Activated CD4-positive, alpha-beta T cell treated with anti-CD3 and anti-CD28 coated beads for 36 hours (primary cell): ENCODE results near the gene STX19. TPM values are rescaled to one million over a fixed set of nuclear protein-coding genes. Genes with fewer than 3 reads are reported as not detected.
"Not testable (repeated sequence)": the region's sequence is repeated elsewhere in the genome, so short reads cannot be mapped to it uniquely, and the experiment has no call there.

Source experiments
- ATAC-seq: fragments of 200-7000 bp; cut with Tn5 transposase; one replicate; pipeline ENCODE4 v1.10.0; 2021; ENCODE audit warnings: mild to moderate bottlenecking, moderate library complexity
- CTCF ChIA-PET: fragments of 350-600 bp; sonication (Branson Sonifier 250); formaldehyde crosslinking; loops from one replicate; lab custom pipeline; 2021; ENCODE audit warnings: antibody characterized with exemption; lab: Charles Lee
- POLR2A ChIA-PET: fragments of 350-600 bp; sonication (Branson Sonifier 250); formaldehyde crosslinking; loops from one replicate; lab custom pipeline; 2021; ENCODE audit warnings: antibody characterized with exemption, inconsistent platforms; lab: Charles Lee
- DNase-seq: peaks from one replicate; pipeline ENCODE4 v3.0.0-alpha.2; 2020
- H3K27ac Mint-ChIP-seq: one replicate; pipeline ENCODE4 v1.8.0; 2021; ENCODE audit warnings: mixed read lengths
- H3K27me3 Mint-ChIP-seq: one replicate; pipeline ENCODE4 v1.8.0; 2021; ENCODE audit warnings: mixed read lengths
- H3K36me3 Mint-ChIP-seq: one replicate; pipeline ENCODE4 v1.8.0; 2021; ENCODE audit warnings: low read depth, mixed read lengths
- H3K4me1 Mint-ChIP-seq: one replicate; pipeline ENCODE4 v1.8.0; 2021; ENCODE audit warnings: mixed read lengths
- H3K4me3 Mint-ChIP-seq: one replicate; pipeline ENCODE4 v1.8.0; 2021; ENCODE audit warnings: mild to moderate bottlenecking, moderate library complexity, mixed read lengths
- H3K9me3 Mint-ChIP-seq: one replicate; pipeline ENCODE4 v1.8.0; 2021; ENCODE audit warnings: low read depth, mixed read lengths
- intact Hi-C, 2 experiments: fragments of 100-400 bp; cut with DNase I in 1 of 2; cut with micrococcal nuclease in 1 of 2; formaldehyde crosslinking; loops; one replicate each; pipeline versions ENCODE4 v1.14.2 to v1.15.1; 2022 to 2024; cut with DNase I, micrococcal nuclease
- total RNA-seq, 2 experiments: library from RNA; stranded (reverse); gene quantifications; one replicate each; pipeline ENCODE4 v1.2.3, GENCODE V29; 2021

The STX19 gene
- total RNA-seq, 2 experiments from 2014 or later = not detected

DNA sequence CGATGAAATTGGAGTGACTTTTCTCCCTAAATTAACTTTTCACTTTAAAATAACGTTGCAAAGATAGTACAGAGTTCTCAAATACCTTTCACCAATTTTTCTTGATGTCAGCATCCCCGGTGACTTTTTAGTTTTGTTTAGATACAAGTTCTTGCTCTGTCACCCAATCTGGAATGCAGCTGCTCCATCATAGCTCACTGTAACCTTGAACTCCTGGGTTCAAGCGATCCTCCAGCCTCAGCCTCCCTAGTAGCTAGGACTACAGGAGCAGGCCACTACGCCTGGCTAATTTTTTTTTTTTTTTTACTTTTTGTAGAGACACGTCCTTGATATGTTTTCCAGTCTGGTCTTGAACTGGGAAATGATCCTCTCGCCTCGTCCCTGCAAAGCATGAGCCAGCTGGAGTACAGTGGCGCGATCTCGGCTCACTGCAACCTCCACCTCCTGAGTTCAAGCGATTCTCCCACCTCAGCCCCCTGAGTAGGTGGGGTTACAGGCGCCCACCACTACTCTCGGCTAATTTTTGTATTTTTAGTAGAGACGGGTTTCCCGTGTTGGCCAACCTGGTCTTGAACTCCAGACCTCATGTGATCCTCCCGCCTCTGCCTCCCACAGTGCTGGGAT lies 35.2 kb upstream of the STX19 start:
- Mint-ChIP-seq H3K9me3 (no peaks in the 10 kb centered on the region), H3K36me3 (peaks cover 61% of the 10 kb centered on the region), H3K4me1 (peaks cover 44% of the 10 kb centered on the region), H3K4me3 (peak overlapping the region; percentile 92), H3K27ac (peak overlapping the region; percentile 99), H3K27me3 (no peaks in the 10 kb centered on the region)
- ChIA-PET POLR2A (interaction anchor here (1.7 kb wide), 1 partner anchor 84 kb away, joined by 5 read pairs; the partner anchor contains the start of gene ARL13B), CTCF (interaction anchor here (0.6 to 2.3 kb wide), 6 partner anchors 26 to 90 kb away, joined by 3 to 7 read pairs (median 4); partner anchors contain the start of gene PROS1)
- ATAC-seq (no peak), DNase-seq (no peak)
- intact Hi-C loops = loop anchor here (1.0 kb wide), 2 partner anchors 59 to 83 kb away; partner anchors contain the start of gene ARL13B (in 1 of the 2)

- CTCF ChIA-PET = interaction anchor here (0.6 to 2.3 kb wide), 11 partner anchors 9 to 89 kb away, joined by 3 to 8 read pairs (median 4); partner anchors contain the start of gene PROS1
- peaks cover 60% of the 10 kb centered on the region for H3K36me3 Mint-ChIP-seq
- peak within 1 kb of the TSS; percentile 99 for H3K27ac Mint-ChIP-seq
These were observed 34.4 kb upstream of the STX19 start, which contains the start of the genes DHFR2 and NSUN3 for GRCh38 chr3:94062513-94063404. TSS of gene DHFR2 (minus strand) at chr3:94062916. CDS start at chr3:94061511, 1,405 bp downstream. TSS of gene NSUN3 (plus strand) at chr3:94063061. CDS start at chr3:94063127, 66 bp downstream.

DNA sequence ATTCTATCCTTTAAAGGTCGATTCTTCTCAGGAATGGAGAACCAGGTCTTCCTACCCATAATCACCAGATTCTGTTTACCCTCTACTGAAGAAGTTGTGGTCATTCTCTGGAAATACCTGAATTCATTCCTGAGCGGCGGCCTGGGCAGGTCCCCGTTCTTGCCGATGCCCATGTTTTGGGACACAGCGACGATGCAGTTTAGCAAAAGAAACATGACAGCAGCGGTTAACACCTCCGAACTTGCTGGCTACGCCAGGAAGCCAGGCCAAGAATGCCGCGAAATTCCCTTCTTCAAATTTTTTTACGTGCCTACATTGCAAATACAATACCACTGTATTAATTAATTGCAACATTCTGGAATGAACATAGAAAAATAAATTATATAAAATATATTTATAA lies 32.9 kb upstream of the STX19 start:
- CTCF ChIA-PET = interaction anchor here (1.1 to 1.9 kb wide), 2 partner anchors 9 to 11 kb away, joined by 3 to 7 read pairs; no protein-coding TSS in a partner anchor
- intact Hi-C loops = loop anchor here in 1 of 2 experiments (2.0 kb wide), 1 partner anchor 20 kb away; no protein-coding TSS in a partner anchor
- ATAC-seq (no peak), DNase-seq (no peak)
- H3K4me3 Mint-ChIP-seq = no peak overlapping the region
- H3K27me3 Mint-ChIP-seq = no peaks in the 10 kb centered on the region
- H3K4me1 Mint-ChIP-seq = peaks cover 35% of the 10 kb centered on the region
- H3K27ac Mint-ChIP-seq = no peak overlapping the region
- H3K36me3 Mint-ChIP-seq = peaks cover 50% of the 10 kb centered on the region
- POLR2A ChIA-PET = no interaction called here
- no peaks in the 10 kb centered on the region for H3K9me3 Mint-ChIP-seq

More at GRCh38 chr3:94062513-94063404, 34.4 kb upstream of the STX19 start, which contains the start of the genes DHFR2 and NSUN3:
- peak; percentile 87 for ATAC-seq
- POLR2A ChIA-PET = interaction anchor here (1.0 to 1.7 kb wide), 2 partner anchors 58 to 83 kb away, joined by 5 read pairs; partner anchors contain the start of gene ARL13B
- Mint-ChIP-seq H3K27me3 (no peaks in the 10 kb centered on the region), H3K4me3 (peak within 1 kb of the TSS; percentile 92), H3K9me3 (no peaks in the 10 kb centered on the region), H3K4me1 (peaks cover 43% of the 10 kb centered on the region)
- intact Hi-C loops = loop anchor here (1.0 kb wide), 3 partner anchors 51 to 82 kb away; partner anchors contain the start of gene ARL13B (in 1 of the 2)
- peak; percentile 88 for DNase-seq

- intact Hi-C loops = no loop called here
- H3K9me3 Mint-ChIP-seq = no peaks in the 10 kb centered on the region
- H3K4me3 Mint-ChIP-seq = no peak overlapping the region
- H3K27me3 Mint-ChIP-seq = no peaks in the 10 kb centered on the region
- ChIA-PET POLR2A (no interaction called here), CTCF (interaction anchor here (1.0 to 1.6 kb wide), 4 partner anchors 11 to 19 kb away, joined by 3 to 8 read pairs (median 3); no protein-coding TSS in a partner anchor)
- peaks cover 2% of the 10 kb centered on the region for H3K36me3 Mint-ChIP-seq
- H3K4me1 Mint-ChIP-seq = no peaks in the 10 kb centered on the region
- no peak overlapping the region for H3K27ac Mint-ChIP-seq
- ATAC-seq = no peak
- no peak for DNase-seq
These were observed 22.1 kb upstream of the STX19 start for GRCh38 chr3:94050546-94050945.

DNA sequence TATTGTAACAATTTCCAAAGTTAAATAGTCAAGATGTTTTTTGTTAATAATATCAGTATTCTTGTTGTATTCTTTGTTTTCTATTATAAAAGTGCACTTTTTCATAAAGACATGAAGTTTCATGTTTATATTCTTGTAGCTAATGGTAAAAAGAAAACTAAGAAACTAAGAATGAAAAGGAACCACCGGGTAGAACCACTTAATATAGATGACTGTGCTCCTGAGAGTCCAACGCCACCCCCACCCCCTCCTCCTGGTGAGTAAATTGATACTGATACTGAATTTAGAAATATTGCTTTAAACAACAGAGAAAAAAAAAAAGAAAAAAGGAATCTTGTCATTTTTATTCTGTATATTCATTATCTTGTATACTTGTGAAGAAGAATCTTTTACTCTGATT lies 20.9 kb upstream of the STX19 start:
- CTCF ChIA-PET = no interaction called here
- no peaks in the 10 kb centered on the region for H3K4me1 Mint-ChIP-seq
- H3K9me3 Mint-ChIP-seq = no peaks in the 10 kb centered on the region
- intact Hi-C loops = no loop called here
- H3K27ac Mint-ChIP-seq = no peak overlapping the region
- H3K27me3 Mint-ChIP-seq = no peaks in the 10 kb centered on the region
- no peak overlapping the region for H3K4me3 Mint-ChIP-seq
- POLR2A ChIA-PET = no interaction called here
- H3K36me3 Mint-ChIP-seq = peaks cover 9% of the 10 kb centered on the region
- DNase-seq (peak; percentile 20), ATAC-seq (no peak)

DNA sequence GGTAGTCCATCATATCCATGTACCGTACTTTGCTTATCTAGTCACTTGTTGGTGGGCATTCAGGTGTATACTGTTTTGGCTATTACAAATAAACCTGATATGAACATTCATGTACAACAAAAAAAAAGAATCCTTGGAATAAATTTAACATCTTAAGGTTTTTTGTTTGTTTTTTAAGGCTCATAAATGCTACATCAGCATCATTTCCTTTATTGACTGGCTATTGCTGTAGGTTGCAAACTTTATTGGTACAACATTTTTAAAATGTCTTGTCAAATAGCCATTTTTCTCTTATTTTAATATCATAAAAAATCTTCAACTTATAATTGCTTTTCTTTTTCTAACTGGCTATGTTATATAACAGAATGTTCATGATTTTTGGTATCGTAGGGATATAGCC lies 18.1 kb upstream of the STX19 start:
- CTCF ChIA-PET = no interaction called here
- no peaks in the 10 kb centered on the region for H3K9me3 Mint-ChIP-seq
- DNase-seq (no peak), ATAC-seq (no peak)
- H3K4me1 Mint-ChIP-seq = peaks cover 2% of the 10 kb centered on the region
- intact Hi-C loops = no loop called here
- POLR2A ChIA-PET = no interaction called here
- H3K27me3 Mint-ChIP-seq = no peaks in the 10 kb centered on the region
- no peak overlapping the region for H3K4me3 Mint-ChIP-seq
- no peak overlapping the region for H3K27ac Mint-ChIP-seq
- H3K36me3 Mint-ChIP-seq = peaks cover 18% of the 10 kb centered on the region

DNA sequence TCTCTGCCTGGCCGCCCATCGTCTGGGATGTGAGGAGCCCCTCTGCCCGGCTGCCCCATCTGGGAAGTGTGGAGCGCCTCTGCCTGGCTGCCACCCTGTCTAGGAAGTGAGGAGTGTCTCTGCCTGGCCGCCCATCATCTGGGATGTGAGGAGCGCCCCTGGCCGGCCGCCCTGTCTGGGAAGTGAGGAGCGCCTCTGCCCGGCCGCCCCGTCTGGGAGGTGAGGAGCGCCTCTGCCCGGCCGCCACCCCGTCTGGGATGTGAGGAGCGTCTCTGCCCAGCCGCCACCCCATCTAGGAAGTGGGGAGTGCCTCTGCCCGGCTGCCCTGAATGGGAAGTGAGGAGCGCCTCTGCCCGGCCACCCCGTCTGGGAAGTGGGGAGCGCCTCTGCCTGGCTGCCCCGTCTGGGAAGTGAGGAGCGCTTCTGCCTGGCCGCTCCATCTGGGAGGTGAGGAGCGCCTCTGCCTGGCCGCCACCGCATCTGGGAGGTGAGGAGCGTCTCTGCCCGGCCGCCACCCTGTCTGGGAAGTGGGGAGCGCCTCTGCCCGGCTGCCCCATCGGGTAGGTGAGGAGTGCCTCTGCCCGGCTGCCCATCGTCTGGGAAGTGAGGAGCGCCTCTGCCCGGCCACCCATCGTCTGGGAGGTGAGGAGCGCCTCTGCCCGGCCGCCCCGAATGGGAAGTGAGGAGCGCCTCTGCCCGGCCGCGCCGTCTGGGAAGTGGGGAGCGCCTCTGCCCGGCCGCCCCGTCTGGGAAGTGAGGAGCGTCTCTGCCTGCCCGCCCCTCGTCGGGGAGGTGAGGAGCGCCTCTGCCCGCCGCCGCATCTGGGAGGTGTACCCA lies 15.9 kb upstream of the STX19 start:
- POLR2A ChIA-PET, H3K9me3 Mint-ChIP-seq, intact Hi-C loops, ATAC-seq, H3K4me1 Mint-ChIP-seq, H3K27ac Mint-ChIP-seq, H3K27me3 Mint-ChIP-seq, DNase-seq, H3K4me3 Mint-ChIP-seq, CTCF ChIA-PET: not testable (repeated sequence)
- H3K36me3 Mint-ChIP-seq = peaks cover 17% of the 10 kb centered on the region

DNA sequence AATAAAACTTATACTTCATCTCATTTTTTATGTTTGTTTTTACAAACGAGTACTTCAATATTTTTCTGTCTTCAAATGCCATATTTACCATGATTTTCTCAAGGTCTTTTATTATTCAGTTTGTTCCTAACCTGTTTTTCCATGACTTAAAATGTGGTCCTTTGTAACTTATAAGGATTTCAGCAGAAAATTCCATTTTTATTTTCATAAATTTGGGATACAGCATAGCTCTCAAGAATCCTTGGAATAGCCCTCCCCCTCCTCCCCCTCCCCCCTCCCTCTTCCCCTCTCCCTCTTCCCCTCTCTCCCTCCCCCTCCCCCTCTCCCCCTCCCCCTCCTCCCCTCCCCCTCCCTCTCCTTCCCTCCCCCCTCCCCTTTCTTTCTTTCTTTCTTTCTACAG lies 14.9 kb upstream of the STX19 start:
- intact Hi-C loops = loop anchor here in 1 of 2 experiments (2.0 kb wide), 1 partner anchor 32 kb away; no protein-coding TSS in a partner anchor
- no peaks in the 10 kb centered on the region for H3K9me3 Mint-ChIP-seq
- H3K27me3 Mint-ChIP-seq = no peaks in the 10 kb centered on the region
- peaks cover 16% of the 10 kb centered on the region for H3K36me3 Mint-ChIP-seq
- DNase-seq (no peak), ATAC-seq (no peak)
- H3K27ac Mint-ChIP-seq = no peak overlapping the region
- CTCF ChIA-PET = no interaction called here
- POLR2A ChIA-PET = no interaction called here
- H3K4me3 Mint-ChIP-seq = no peak overlapping the region
- peaks cover 2% of the 10 kb centered on the region for H3K4me1 Mint-ChIP-seq

DNA sequence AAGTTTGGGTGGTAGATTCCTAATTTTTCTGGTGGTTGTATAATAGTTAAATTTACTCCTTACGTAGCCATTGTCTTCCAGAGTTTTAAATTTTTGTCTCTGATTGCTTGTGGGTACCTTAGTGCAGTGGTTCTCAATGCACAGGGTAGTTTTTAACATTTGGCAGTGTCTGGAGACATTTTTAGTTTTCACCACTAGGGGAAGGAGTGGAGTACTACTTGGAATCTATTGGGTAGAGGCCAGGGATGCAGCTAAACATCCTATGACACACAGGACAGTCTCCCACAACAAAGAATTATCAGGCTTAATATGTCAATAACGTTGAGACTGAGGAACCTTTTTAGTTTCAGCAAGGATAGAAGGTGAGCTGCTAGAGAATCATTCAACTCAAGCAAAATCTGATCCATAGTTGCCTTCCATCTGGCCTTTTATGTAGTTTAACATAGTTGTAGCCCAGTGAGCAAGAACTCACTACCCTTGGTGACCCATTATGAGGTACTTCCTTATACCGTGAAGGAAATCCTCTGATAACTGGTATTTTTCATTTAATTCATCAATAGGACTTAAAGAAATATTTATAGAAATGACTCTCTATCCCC lies 8.6 kb upstream of the STX19 start:
- no peak overlapping the region for H3K4me3 Mint-ChIP-seq
- no peaks in the 10 kb centered on the region for H3K27me3 Mint-ChIP-seq
- ATAC-seq (peak; percentile 49), DNase-seq (no peak)
- H3K36me3 Mint-ChIP-seq = peaks cover 5% of the 10 kb centered on the region
- no peaks in the 10 kb centered on the region for H3K9me3 Mint-ChIP-seq
- intact Hi-C loops = no loop called here
- H3K4me1 Mint-ChIP-seq = no peaks in the 10 kb centered on the region
- ChIA-PET POLR2A (no interaction called here), CTCF (interaction anchor here (0.7 to 1.9 kb wide), 9 partner anchors 9 to 26 kb away, joined by 3 to 7 read pairs (median 4); partner anchors contain the start of genes DHFR2, NSUN3 and STX19)
- H3K27ac Mint-ChIP-seq = no peak overlapping the region

DNA sequence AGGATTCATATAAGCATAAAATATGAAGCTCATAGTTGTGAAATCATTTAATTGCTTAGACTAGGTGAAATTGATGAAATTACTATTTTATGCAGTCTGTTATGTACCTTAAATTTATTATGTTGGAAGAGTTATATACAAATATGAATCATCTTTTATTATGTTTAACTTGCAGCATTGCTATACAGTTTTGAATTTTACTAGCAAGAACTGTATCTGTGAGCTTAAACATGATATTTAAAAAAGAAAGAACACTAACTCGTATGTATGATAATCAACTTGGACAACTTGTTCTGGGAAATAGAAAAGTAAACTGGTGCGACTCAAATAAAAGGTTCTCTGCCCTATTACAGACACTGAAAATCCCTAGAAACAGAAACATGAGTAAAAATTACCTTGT lies 1.8 kb downstream of the STX19 start:
- ATAC-seq (no peak), DNase-seq (no peak)
- no peak overlapping the region for H3K4me3 Mint-ChIP-seq
- intact Hi-C loops = no loop called here
- H3K9me3 Mint-ChIP-seq = no peaks in the 10 kb centered on the region
- no peak overlapping the region for H3K27ac Mint-ChIP-seq
- H3K27me3 Mint-ChIP-seq = no peaks in the 10 kb centered on the region
- CTCF ChIA-PET = interaction anchor here (1.3 kb wide), 1 partner anchor 13 kb away, joined by 3 read pairs; no protein-coding TSS in a partner anchor
- POLR2A ChIA-PET = no interaction called here
- no peaks in the 10 kb centered on the region for H3K4me1 Mint-ChIP-seq
- H3K36me3 Mint-ChIP-seq = no peaks in the 10 kb centered on the region
